GM19023 (cell line): ENCODE data around the gene RNF214.

Experiments
- ATAC-seq: cut with Tn5 transposase; IDR thresholded peaks from one replicate; pipeline ENCODE4 v1.9.1; 2021; ENCODE audit warnings: mild to moderate bottlenecking, moderate library complexity; ENCODE audit not compliant: unreplicated experiment

Gene RNF214

GRCh38 chr11:117279711-117280376 lies 47.4 kb downstream of the RNF214 start:
- no peak for ATAC-seq

- no peak for ATAC-seq
Measured at GRCh38 chr11:117281159-117281558, 48.7 kb downstream of the RNF214 start.

- no peak for ATAC-seq
Measured at GRCh38 chr11:117281869-117282268, 49.4 kb downstream of the RNF214 start.

GRCh38 chr11:117282956-117283355 lies 50.5 kb downstream of the RNF214 start:
- ATAC-seq = no peak

- no peak for ATAC-seq
Measured at GRCh38 chr11:117284053-117284452, 51.6 kb downstream of the RNF214 start.

GRCh38 chr11:117286588-117286987 lies 54.1 kb downstream of the RNF214 start:
- ATAC-seq = no peak

- ATAC-seq = no peak
Measured at GRCh38 chr11:117287668-117288067, 55.2 kb downstream of the RNF214 start.

GRCh38 chr11:117289795-117290194 lies 57.3 kb downstream of the RNF214 start:
- ATAC-seq = no peak

- no peak for ATAC-seq
Measured at GRCh38 chr11:117290809-117291396, 58.4 kb downstream of the RNF214 start, which contains the start of gene BACE1-AS. TSS of gene BACE1-AS (plus strand) at chr11:117291346.

GRCh38 chr11:117292616-117293015 lies 60.1 kb downstream of the RNF214 start:
- ATAC-seq = no peak

GRCh38 chr11:117295438-117296137 lies 63.1 kb downstream of the RNF214 start:
- no peak for ATAC-seq

- no peak for ATAC-seq
Measured at GRCh38 chr11:117296881-117297280, 64.4 kb downstream of the RNF214 start.

- ATAC-seq = no peak
Measured at GRCh38 chr11:117298195-117298594, 65.7 kb downstream of the RNF214 start.

- no peak for ATAC-seq
Measured at GRCh38 chr11:117299351-117300282, 67.1 kb downstream of the RNF214 start.

- ATAC-seq = no peak
Measured at GRCh38 chr11:117300283-117300663, 67.8 kb downstream of the RNF214 start.

GRCh38 chr11:117300773-117301172 lies 68.3 kb downstream of the RNF214 start:
- ATAC-seq = no peak

- ATAC-seq = no peak
Measured at GRCh38 chr11:117302228-117302627, 69.8 kb downstream of the RNF214 start.

- ATAC-seq = no peak
Measured at GRCh38 chr11:117303101-117303500, 70.6 kb downstream of the RNF214 start.

- ATAC-seq = no peak
Measured at GRCh38 chr11:117303646-117304315, 71.3 kb downstream of the RNF214 start.

GRCh38 chr11:117305145-117305544 lies 72.7 kb downstream of the RNF214 start:
- ATAC-seq = no peak
